K562 (cell line): Measurements from ENCODE around the gene CBX8. TPM values are rescaled to one million over a fixed set of nuclear protein-coding genes. Genes with fewer than 3 reads are reported as not detected.
A peak's percentile ranks its signal among the peaks of the same experiment; 100 is the strongest.

ENCODE experiments used
- ARNT ChIP-seq, 2 experiments: fragments of 450-650 bp; IDR thresholded peaks; 2 replicates each; pipeline ENCODE4 v1.6.1; 2016; ENCODE audit warnings: mild to moderate bottlenecking in 1 of 2
- CBFA2T3 ChIP-seq: fragments of 450-650 bp; IDR thresholded peaks from 2 replicates; pipeline ENCODE4 v1.6.1; 2017
- CBFB ChIP-seq: sonication (generic); formaldehyde crosslinking; IDR thresholded peaks from 2 replicates; pipeline ENCODE4 v1.4.0; 2020; ENCODE audit warnings: mild to moderate bottlenecking, missing genetic modification reagents
- CTCFL ChIP-seq: IDR thresholded peaks from 2 replicates; pipeline ENCODE4 v1.6.1; 2011; ENCODE audit warnings: borderline replicate concordance, low read depth, mild to moderate bottlenecking, moderate library complexity, low read length; ENCODE audit not compliant: insufficient read depth, poor library complexity, severe bottlenecking
- ESRRB ChIP-seq: fragments of 250-450 bp; sonication (Bioruptor Pico); IDR thresholded peaks from 2 replicates; pipeline ENCODE4 v1.5.0; 2020; ENCODE audit warnings: mild to moderate bottlenecking, moderate library complexity, borderline replicate concordance
- FOXA1 ChIP-seq: fragments of 450-650 bp; IDR thresholded peaks from 2 replicates; pipeline ENCODE4 v1.6.1; 2016; ENCODE audit warnings: mild to moderate bottlenecking, borderline replicate concordance
- GABPB2 ChIP-seq: fragments of 250-450 bp; sonication (Bioruptor Pico); conservative IDR thresholded peaks from 2 replicates; pipeline ENCODE4 v1.5.1; 2021; ENCODE audit warnings: mild to moderate bottlenecking
- HES1 ChIP-seq: fragments of 450-650 bp; IDR thresholded peaks from 2 replicates; pipeline ENCODE4 v1.6.1; 2016; ENCODE audit warnings: low read depth, mild to moderate bottlenecking, moderate library complexity
- HINFP ChIP-seq: fragments of 450-650 bp; conservative IDR thresholded peaks from 2 replicates; pipeline ENCODE4 v1.6.1; 2016; ENCODE audit warnings: missing genetic modification characterization, low read depth, mild to moderate bottlenecking, control low read depth, missing compliant biosample characterization
- JUNB ChIP-seq: fragments of 450-650 bp; formaldehyde crosslinking; conservative IDR thresholded peaks from 2 replicates; pipeline ENCODE4 v1.4.0; 2020; ENCODE audit warnings: mild to moderate bottlenecking
- MYNN ChIP-seq, 2 experiments: sonication (generic); formaldehyde crosslinking in 1 of 2; IDR thresholded peaks; 2 replicates each; pipeline versions ENCODE4 v1.5.0 to v1.6.1; 2016 to 2020; ENCODE audit warnings: antibody characterized with exemption in 1 of 2, missing genetic modification reagents in 1 of 2
- NUFIP1 ChIP-seq: fragments of 450-650 bp; IDR thresholded peaks from 2 replicates; pipeline ENCODE4 v1.6.1; 2018; ENCODE audit not compliant: partially characterized antibody
- PATZ1 ChIP-seq: fragments of 250-450 bp; sonication (Bioruptor Pico); IDR thresholded peaks from 2 replicates; pipeline ENCODE4 v1.5.0; 2020; ENCODE audit warnings: mild to moderate bottlenecking, borderline replicate concordance
- RNF219 ChIP-seq: fragments of 250-450 bp; sonication (Bioruptor Pico); IDR thresholded peaks from 2 replicates; pipeline ENCODE4 v1.5.0; 2022; ENCODE audit warnings: mild to moderate bottlenecking
- SRSF1 ChIP-seq: fragments of 200-400 bp; formaldehyde crosslinking; IDR thresholded peaks from 2 replicates; pipeline ENCODE4 v1.6.1; 2017; ENCODE audit warnings: mild to moderate bottlenecking, low read depth, low read length, moderate library complexity
- SRSF3 ChIP-seq: fragments of 200-400 bp; formaldehyde crosslinking; IDR thresholded peaks from 2 replicates; pipeline ENCODE4 v1.6.1; 2016; ENCODE audit warnings: mild to moderate bottlenecking, low read length, moderate library complexity; ENCODE audit not compliant: insufficient read depth
- STAT5A ChIP-seq: IDR thresholded peaks from 2 replicates; pipeline ENCODE4 v1.6.1; 2012; ENCODE audit warnings: low read length, inconsistent platforms, borderline replicate concordance
- ZNF311 ChIP-seq: fragments of 250-450 bp; sonication (Bioruptor Pico); IDR thresholded peaks from 2 replicates; pipeline ENCODE4 v1.4.0; 2020; ENCODE audit warnings: mild to moderate bottlenecking, moderate library complexity
- ZNF431 ChIP-seq: sonication (generic); formaldehyde crosslinking; IDR thresholded peaks from 2 replicates; pipeline ENCODE4 v1.8.0; 2022; ENCODE audit warnings: mild to moderate bottlenecking, missing genetic modification reagents
- ZNF436 ChIP-seq: fragments of 250-450, 450-650 bp; sonication (Bioruptor Pico); formaldehyde crosslinking; IDR thresholded peaks from 2 replicates; pipeline ENCODE4 v1.7.0; 2020; ENCODE audit warnings: mild to moderate bottlenecking
- ZNF699 ChIP-seq: fragments of 250-450 bp; sonication (Bioruptor Pico); IDR thresholded peaks from 2 replicates; pipeline ENCODE4 v1.8.0; 2021; ENCODE audit warnings: mild to moderate bottlenecking, moderate library complexity; ENCODE audit not compliant: insufficient replicate concordance
- polyA plus RNA-seq, 8 experiments: library from polyadenylated mRNA; depleted of rRNA in 4 of 8; stranded (reverse) in 5 of 8; unstranded in 3 of 8; fragments of >200 nt; fragmentation: Nextera tagmentation in 2 of 8; fragmentation: Illumina TruSeq in 1 of 8; extraction: Ambion mirVana in 2 of 8; extraction: Trizol in 1 of 8; gene quantifications; 2 replicates each; pipeline versions ENCODE4 v1.2.1 to v1.2.3, GENCODE V29; 2011 to 2014; ENCODE audit warnings: inconsistent platforms in 1 of 8, missing spikeins in 1 of 8
- total RNA-seq, 7 experiments: library from RNA; depleted of rRNA in 6 of 7; stranded (reverse); fragments of >200 nt in 6 of 7; fragmentation: Illumina TruSeq in 2 of 7; extraction: Trizol in 2 of 7; gene quantifications; 2 replicates each; pipeline versions ENCODE4 v1.2.1 to v1.2.3, GENCODE V29; 2011 to 2021; ENCODE audit warnings: low replicate concordance in 1 of 7

CBX8 gene
- total and polyA plus RNA-seq, 9 of the 15 experiments (the other 6 are each of a cell fraction or from before 2014, with no cell fraction given) = 0.08 to 11.9 (median 2.6) TPM

- TF ChIP-seq FOXA1 (no peak), CTCFL (no peak), ZNF436 (CRISPR knock-in tag) (no peak), RNF219 (CRISPR knock-in tag) (no peak), JUNB (CRISPR knock-in tag) (no peak), STAT5A (peak; percentile 59; the same call in 1 of the 2 replicates), ESRRB (no peak), CBFA2T3 (peak; percentile 91), GABPB2 (no peak), MYNN (IDR thresholded peaks at IDR 0.05) (no peak), MYNN (CRISPR knock-in tag; IDR thresholded peaks at IDR 0.05) (no peak), ZNF311 (no peak), NUFIP1 (no peak), SRSF3 (no peak), PATZ1 (no peak), ZNF431 (no peak), SRSF1 (no peak), HINFP (no peak), ARNT (IDR thresholded peaks at IDR 0.05) (no peak), HES1 (no peak), ZNF699 (CRISPR knock-in tag) (no peak), CBFB (CRISPR knock-in tag) (no peak)
These were observed 22.2 kb upstream of the CBX8 start (continued) for GRCh38 chr17:79819085-79819484.
